Measurements from ENCODE around the gene DSG4.

Gene DSG4

GRCh38 chr18:31407649-31408048 is 31.1 kb downstream of the DSG4 start:
- H3K9me3 ChIP-seq (ENCODE audit: control insufficient read depth, insufficient read depth, low read length): no peaks in the 10 kb centered on the region
- H3K79me2 ChIP-seq (ENCODE audit: control insufficient read depth, low read length): no peaks in the 10 kb centered on the region
- no peaks in the 10 kb centered on the region for H3F3A ChIP-seq (ENCODE audit: control insufficient read depth, insufficient read depth)
- no peaks in the 10 kb centered on the region for H3K4me1 ChIP-seq (ENCODE audit: control insufficient read depth, low read length)
- no peak overlapping the region for H3K27ac ChIP-seq (ENCODE audit: low read depth, low read length)
- TF ChIP-seq EZH2phosphoT487 (IDR thresholded peaks at IDR 0.05; ENCODE audit: borderline replicate concordance, low read length) (no peak), CTCF (IDR thresholded peaks at IDR 0.05; ENCODE audit: low read depth, low read length, poor library complexity, severe bottlenecking) (no peak)
- H3K4me3 ChIP-seq (ENCODE audit: low read length): no peak overlapping the region
- no peak overlapping the region for H3K4me2 ChIP-seq (ENCODE audit: low read length)
- H3K27me3 ChIP-seq (ENCODE audit: control insufficient read depth, low read length): no peaks in the 10 kb centered on the region
- no peaks in the 10 kb centered on the region for H3K9me2 ChIP-seq (replicated peaks; ENCODE audit: control insufficient read depth, low read length)
- no peaks in the 10 kb centered on the region for H3K36me3 ChIP-seq (ENCODE audit: control insufficient read depth, low read length)
- no peaks in the 10 kb centered on the region for H4K20me1 ChIP-seq (ENCODE audit: control insufficient read depth, insufficient read depth, low read depth, low read length)

GRCh38 chr18:31409276-31409675 is 32.7 kb downstream of the DSG4 start:
- Histone ChIP-seq H3K4me2 (ENCODE audit: low read length) (no peak overlapping the region), H3K4me1 (ENCODE audit: control insufficient read depth, low read length) (no peaks in the 10 kb centered on the region), H3K27ac (ENCODE audit: low read depth, low read length) (no peak overlapping the region), H3K27me3 (ENCODE audit: control insufficient read depth, low read length) (no peaks in the 10 kb centered on the region), H3K9me3 (ENCODE audit: control insufficient read depth, insufficient read depth, low read length) (no peaks in the 10 kb centered on the region), H3K79me2 (ENCODE audit: control insufficient read depth, low read length) (no peaks in the 10 kb centered on the region), H3F3A (ENCODE audit: control insufficient read depth, insufficient read depth) (no peaks in the 10 kb centered on the region), H3K4me3 (ENCODE audit: low read length) (no peak overlapping the region), H3K9me2 (replicated peaks; ENCODE audit: control insufficient read depth, low read length) (no peaks in the 10 kb centered on the region), H4K20me1 (ENCODE audit: control insufficient read depth, insufficient read depth, low read depth, low read length) (no peaks in the 10 kb centered on the region), H3K36me3 (ENCODE audit: control insufficient read depth, low read length) (no peaks in the 10 kb centered on the region)
- TF ChIP-seq EZH2phosphoT487 (IDR thresholded peaks at IDR 0.05; ENCODE audit: borderline replicate concordance, low read length) (no peak), CTCF (IDR thresholded peaks at IDR 0.05; ENCODE audit: low read depth, low read length, poor library complexity, severe bottlenecking) (no peak)

DNA sequence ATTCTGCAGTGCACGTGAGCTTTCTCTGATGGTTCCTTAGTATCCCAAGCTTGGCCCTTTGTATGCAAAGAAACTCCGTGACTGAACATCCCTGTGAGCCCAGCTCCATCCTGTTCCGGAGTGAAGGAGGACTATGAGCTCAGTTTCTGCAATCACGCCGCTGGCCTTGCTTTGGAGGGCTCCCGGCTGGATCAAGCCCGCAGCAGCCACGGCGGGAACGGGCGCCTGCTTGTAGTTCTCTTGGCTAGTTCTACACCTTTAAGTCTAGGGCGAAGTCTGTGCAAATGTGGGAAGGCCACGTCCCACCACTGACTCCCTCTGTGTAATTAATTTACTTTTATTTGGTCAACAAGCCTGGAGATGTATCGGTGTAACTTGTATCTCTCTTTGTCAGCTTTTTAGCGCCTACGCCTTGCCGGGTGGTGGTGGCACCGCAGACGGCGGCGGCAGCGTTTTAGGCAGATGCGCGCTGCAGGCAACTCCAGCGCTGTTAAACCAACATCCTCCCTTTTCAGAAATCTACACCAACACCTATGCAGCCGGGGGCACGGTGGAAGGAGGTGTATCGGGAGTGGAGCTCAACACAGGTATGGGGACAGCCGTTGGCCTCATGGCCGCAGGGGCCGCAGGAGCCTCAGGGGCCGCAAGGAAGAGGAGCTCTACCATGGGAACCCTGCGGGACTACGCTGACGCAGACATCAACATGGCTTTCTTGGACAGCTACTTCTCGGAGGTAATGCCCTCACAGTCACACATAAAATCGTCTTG is 34.3 kb downstream of the DSG4 start:
- Histone ChIP-seq H3K9me2 (replicated peaks; ENCODE audit: control insufficient read depth, low read length) (no peaks in the 10 kb centered on the region), H4K20me1 (ENCODE audit: control insufficient read depth, insufficient read depth, low read depth, low read length) (no peaks in the 10 kb centered on the region), H3F3A (ENCODE audit: control insufficient read depth, insufficient read depth) (no peaks in the 10 kb centered on the region), H3K79me2 (ENCODE audit: control insufficient read depth, low read length) (no peaks in the 10 kb centered on the region), H3K4me1 (ENCODE audit: control insufficient read depth, low read length) (no peaks in the 10 kb centered on the region), H3K9me3 (ENCODE audit: control insufficient read depth, insufficient read depth, low read length) (no peaks in the 10 kb centered on the region), H3K27me3 (ENCODE audit: control insufficient read depth, low read length) (no peaks in the 10 kb centered on the region), H3K4me2 (ENCODE audit: low read length) (no peak overlapping the region), H3K4me3 (ENCODE audit: low read length) (no peak overlapping the region), H3K27ac (ENCODE audit: low read depth, low read length) (no peak overlapping the region), H3K36me3 (ENCODE audit: control insufficient read depth, low read length) (no peaks in the 10 kb centered on the region)
- TF ChIP-seq EZH2phosphoT487 (IDR thresholded peaks at IDR 0.05; ENCODE audit: borderline replicate concordance, low read length): no peak
- no peak for TF ChIP-seq CTCF (IDR thresholded peaks at IDR 0.05; ENCODE audit: low read depth, low read length, poor library complexity, severe bottlenecking)

All from DOHH2 (cell line).